CD14-positive monocyte (primary cell): Measurements from ENCODE around the gene TMPRSS5. TPM values are rescaled to one million over a fixed set of nuclear protein-coding genes. Genes with fewer than 3 reads are reported as not detected.
"Not testable (repeated sequence)": the region's sequence is repeated elsewhere in the genome, so short reads cannot be mapped to it uniquely, and the experiment has no call there.

Source experiments
- DNase-seq, 3 donors: peaks; one replicate each; pipeline ENCODE4 v3.0.0-alpha.2; 2011 to 2022
- H2AFZ ChIP-seq: 2 replicates; pipeline ENCODE4 v1.6.0; 2012; ENCODE audit warnings: mild to moderate bottlenecking, low read depth, low read length, inconsistent platforms; ENCODE audit not compliant: insufficient read depth, poor library complexity, severe bottlenecking
- H3K27ac ChIP-seq, 2 donors: 1 replicate in 1 of 2; 2 replicates in 1 of 2; pipeline ENCODE4 v1.5.1; 2012 to 2013; ENCODE audit warnings: low read length in 2 of 2, control low read depth in 1 of 2, inconsistent platforms in 1 of 2, low read depth in 1 of 2, mild to moderate bottlenecking in 1 of 2
- H3K27me3 ChIP-seq, 2 donors: one replicate each; pipeline versions ENCODE4 v1.6.0 to v1.6.1; 2011 to 2013; ENCODE audit warnings: low read length in 2 of 2; ENCODE audit not compliant: control insufficient read depth in 2 of 2, insufficient read depth in 2 of 2
- H3K36me3 ChIP-seq, 2 donors: replicated peaks in 1 of 2; 1 replicate in 1 of 2; 2 replicates in 1 of 2; pipeline versions ENCODE4 v1.5.1 to v1.6.1; 2012 to 2013; ENCODE audit warnings: low read length in 2 of 2, control low read depth in 1 of 2, inconsistent platforms in 1 of 2, mild to moderate bottlenecking in 1 of 2; ENCODE audit not compliant: insufficient read depth in 2 of 2, control insufficient read depth in 1 of 2
- H3K4me1 ChIP-seq, 2 donors: 1 replicate in 1 of 2; 2 replicates in 1 of 2; pipeline versions ENCODE4 v1.5.1 to v1.6.1; 2012 to 2013; ENCODE audit warnings: low read length in 2 of 2, control low read depth in 1 of 2, inconsistent platforms in 1 of 2, mild to moderate bottlenecking in 1 of 2, moderate library complexity in 1 of 2; ENCODE audit not compliant: insufficient read depth in 2 of 2, control insufficient read depth in 1 of 2
- H3K4me2 ChIP-seq: replicated peaks from 2 replicates; pipeline ENCODE3; 2012; ENCODE audit warnings: low read length, moderate library complexity, mild to moderate bottlenecking; ENCODE audit not compliant: poor library complexity, severe bottlenecking; ENCODE audit errors: extremely low read depth
- H3K4me3 ChIP-seq, 3 experiments: fragments of 200-600 bp in 1 of 3; sonication (generic) in 1 of 3; replicated peaks in 1 of 3; 1 replicate in 2 of 3; 2 replicates in 1 of 3; pipeline ENCODE4 v1.5.1; 2011 to 2013; ENCODE audit warnings: low read length in 3 of 3, mild to moderate bottlenecking in 3 of 3, control low read depth in 2 of 3, low read depth in 2 of 3, inconsistent platforms in 1 of 3, moderate library complexity in 1 of 3
- H3K79me2 ChIP-seq: 2 replicates; pipeline ENCODE4 v1.6.0; 2012; ENCODE audit warnings: mild to moderate bottlenecking, control low read depth, inconsistent platforms, low read length, moderate library complexity; ENCODE audit not compliant: insufficient read depth
- H3K9ac ChIP-seq: 2 replicates; pipeline ENCODE4 v1.6.0; 2017; ENCODE audit warnings: low read length, mild to moderate bottlenecking; ENCODE audit not compliant: insufficient read depth, poor library complexity, severe bottlenecking
- H3K9me3 ChIP-seq, 2 donors: replicated peaks in 1 of 2; 1 replicate in 1 of 2; 2 replicates in 1 of 2; pipeline versions ENCODE4 v1.5.1 to v1.6.1; 2012 to 2013; ENCODE audit warnings: low read length in 2 of 2, control low read depth in 1 of 2; ENCODE audit not compliant: control insufficient read depth in 1 of 2, insufficient read depth in 1 of 2
- H4K20me1 ChIP-seq: 2 replicates; pipeline ENCODE4 v1.6.0; 2012; ENCODE audit warnings: mild to moderate bottlenecking, low read length, control low read depth, moderate library complexity; ENCODE audit not compliant: insufficient read depth
- H3K27ac Mint-ChIP-seq, 7 donors: one replicate each; pipeline ENCODE4 v1.8.0; 2020; ENCODE audit warnings: mild to moderate bottlenecking in 7 of 7, mixed read lengths in 7 of 7, moderate library complexity in 6 of 7, inconsistent platforms in 2 of 7
- H3K27me3 Mint-ChIP-seq, 3 donors: one replicate each; pipeline ENCODE4 v1.8.0; 2021 to 2022; ENCODE audit warnings: low read depth in 3 of 3, mild to moderate bottlenecking in 3 of 3, mixed read lengths in 3 of 3, moderate library complexity in 3 of 3, inconsistent platforms in 1 of 3
- H3K36me3 Mint-ChIP-seq, 2 donors: one replicate each; pipeline ENCODE4 v1.8.0; 2020; ENCODE audit warnings: mixed read lengths in 2 of 2, inconsistent platforms in 1 of 2, mild to moderate bottlenecking in 1 of 2
- H3K4me1 Mint-ChIP-seq: one replicate; pipeline ENCODE4 v1.8.0; 2020; ENCODE audit warnings: mild to moderate bottlenecking, mixed read lengths
- H3K4me3 Mint-ChIP-seq, 2 donors: one replicate each; pipeline ENCODE4 v1.8.0; 2020; ENCODE audit warnings: mild to moderate bottlenecking in 2 of 2, mixed read lengths in 2 of 2, moderate library complexity in 1 of 2
- H3K9me3 Mint-ChIP-seq, 7 donors: one replicate each; pipeline ENCODE4 v1.8.0; 2020 to 2022; ENCODE audit warnings: mixed read lengths in 7 of 7, mild to moderate bottlenecking in 6 of 7, moderate library complexity in 6 of 7, inconsistent platforms in 2 of 7
- CTCF ChIP-seq: fragments of 200-600 bp; IDR thresholded peaks from one replicate; pipeline ENCODE4 v1.8.0; 2022; ENCODE audit warnings: antibody characterized with exemption, mild to moderate bottlenecking
- WGBS: methylation state at CpG from one replicate; pipeline ENCODE4 v1.1.5; 2013; ENCODE audit warnings: missing lambda C conversion rate; ENCODE audit not compliant: insufficient coverage; 5-methylcytosine and 5-hydroxymethylcytosine counted together
- intact Hi-C, 2 donors: fragments of 100-400 bp; cut with micrococcal nuclease; formaldehyde crosslinking; loops; one replicate each; pipeline versions ENCODE4 v1.15.0 to v1.15.1; 2023
- polyA plus RNA-seq, 3 donors: library from polyadenylated mRNA; depleted of rRNA in 1 of 3; unstranded in 2 of 3; stranded (reverse) in 1 of 3; fragments of 300-500 nt in 2 of 3; fragments of >200 nt in 1 of 3; fragmentation: Illumina TruSeq in 2 of 3; gene quantifications; 1 replicate in 2 of 3; 2 replicates in 1 of 3; pipeline ENCODE4 v1.2.3, GENCODE V29; 2012 to 2021

TMPRSS5 gene
- polyA plus RNA-seq, 3 donors, result 0.80 TPM; not detected in 2

- Mint-ChIP-seq H3K36me3 (peaks cover 4 to 5% of the 10 kb centered on the region in 2 donors), H3K4me3 (no peak overlapping the region), H3K9me3 (peaks cover 1 to 10% (median 6%) of the 10 kb centered on the region in 7 donors), H3K4me1 (no peaks in the 10 kb centered on the region), H3K27me3 (peaks cover 0 to 2% (median 2%) of the 10 kb centered on the region in 3 donors), H3K27ac (no peak overlapping the region)
- Histone ChIP-seq H4K20me1 (no peaks in the 10 kb centered on the region), H3K9ac (no peak overlapping the region), H3K27ac (no peak overlapping the region), H3K4me1 (no peaks in the 10 kb centered on the region), H3K79me2 (no peaks in the 10 kb centered on the region), H3K36me3 (no peaks in the 10 kb centered on the region), H3K27me3 (no peaks in the 10 kb centered on the region), H3K4me3 (no peak overlapping the region), H3K9me3 (no peaks in the 10 kb centered on the region), H3K4me2 (no peak overlapping the region), H2AFZ (no peak overlapping the region)
- no peak for DNase-seq
- TF ChIP-seq CTCF, result no peak
- no CpG with 5 or more reads among the region's 4 CpGs for WGBS
- intact Hi-C loops, result no loop called here
These were observed 16.1 kb upstream of the TMPRSS5 start for GRCh38 chr11:113722221-113722620.

DNA sequence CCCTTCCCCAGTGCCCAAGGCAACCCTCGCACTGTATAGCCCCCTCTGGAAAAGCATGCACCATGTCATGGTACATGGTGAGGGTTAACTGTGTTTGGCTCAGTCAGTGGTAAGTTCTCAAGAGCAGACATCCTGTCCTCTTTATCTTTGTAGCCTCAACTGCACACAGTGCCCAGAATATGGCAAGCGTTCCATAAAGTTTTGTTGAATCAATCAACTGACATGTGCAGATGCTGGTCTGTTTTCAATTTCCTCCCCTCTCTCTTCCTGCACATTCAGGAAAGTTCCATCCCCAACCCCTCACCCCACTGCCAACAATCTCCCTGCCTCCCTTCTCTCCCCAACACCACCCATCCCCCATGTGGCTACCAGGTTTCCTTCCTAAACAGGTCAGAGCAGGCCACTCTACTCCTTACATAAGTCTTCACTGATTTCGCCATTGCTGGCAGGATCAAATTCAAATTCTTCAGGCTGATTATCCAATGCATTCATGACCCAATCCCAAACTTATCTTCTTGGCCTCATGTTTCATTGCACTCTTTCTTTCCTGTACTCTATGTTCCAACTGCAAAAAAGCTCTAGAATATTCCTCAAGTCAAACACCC is 15.5 kb upstream of the TMPRSS5 start:
- Histone ChIP-seq H3K36me3 (no peaks in the 10 kb centered on the region), H3K4me3 (no peak overlapping the region), H3K27me3 (no peaks in the 10 kb centered on the region), H3K4me1 (no peaks in the 10 kb centered on the region), H3K27ac (no peak overlapping the region), H4K20me1 (no peaks in the 10 kb centered on the region), H3K79me2 (no peaks in the 10 kb centered on the region), H2AFZ (no peak overlapping the region), H3K4me2 (no peak overlapping the region), H3K9ac (no peak overlapping the region), H3K9me3 (peaks cover 0 to 2% of the 10 kb centered on the region in 2 donors)
- Mint-ChIP-seq H3K36me3 (peaks cover 4 to 5% of the 10 kb centered on the region in 2 donors), H3K9me3 (peaks cover 3 to 10% (median 8%) of the 10 kb centered on the region in 7 donors), H3K4me1 (no peaks in the 10 kb centered on the region), H3K27me3 (peaks cover 0 to 2% (median 2%) of the 10 kb centered on the region in 3 donors), H3K4me3 (no peak overlapping the region), H3K27ac (no peak overlapping the region)
- intact Hi-C loops, result no loop called here
- TF ChIP-seq CTCF, result no peak
- DNase-seq, result no peak
- 93% methylated on average over 2 of the region's 3 CpGs for WGBS

- DNase-seq, H2AFZ ChIP-seq, H3K79me2 ChIP-seq, H3K4me3 Mint-ChIP-seq, H3K27ac ChIP-seq, H3K27ac Mint-ChIP-seq, H4K20me1 ChIP-seq, H3K36me3 ChIP-seq, H3K4me1 ChIP-seq, H3K9me3 ChIP-seq, H3K27me3 Mint-ChIP-seq, H3K4me1 Mint-ChIP-seq, H3K4me2 ChIP-seq, H3K27me3 ChIP-seq, H3K4me3 ChIP-seq, intact Hi-C loops, H3K36me3 Mint-ChIP-seq, H3K9ac ChIP-seq: not testable (repeated sequence)
- WGBS, result no CpG with 5 or more reads among the region's 3 CpGs
- H3K9me3 Mint-ChIP-seq, result peaks cover 4 to 10% (median 10%) of the 10 kb centered on the region in 7 donors
These were observed 14.4 kb upstream of the TMPRSS5 start for GRCh38 chr11:113720478-113720877.
